T-helper 1 cell (primary cell): ENCODE measurements around the gene NAA30.

ENCODE experiments used
- DNase-seq, 5 donors: peaks; one replicate each; pipeline ENCODE4 v3.0.0-alpha.2; 2012 to 2020

Gene NAA30

DNA sequence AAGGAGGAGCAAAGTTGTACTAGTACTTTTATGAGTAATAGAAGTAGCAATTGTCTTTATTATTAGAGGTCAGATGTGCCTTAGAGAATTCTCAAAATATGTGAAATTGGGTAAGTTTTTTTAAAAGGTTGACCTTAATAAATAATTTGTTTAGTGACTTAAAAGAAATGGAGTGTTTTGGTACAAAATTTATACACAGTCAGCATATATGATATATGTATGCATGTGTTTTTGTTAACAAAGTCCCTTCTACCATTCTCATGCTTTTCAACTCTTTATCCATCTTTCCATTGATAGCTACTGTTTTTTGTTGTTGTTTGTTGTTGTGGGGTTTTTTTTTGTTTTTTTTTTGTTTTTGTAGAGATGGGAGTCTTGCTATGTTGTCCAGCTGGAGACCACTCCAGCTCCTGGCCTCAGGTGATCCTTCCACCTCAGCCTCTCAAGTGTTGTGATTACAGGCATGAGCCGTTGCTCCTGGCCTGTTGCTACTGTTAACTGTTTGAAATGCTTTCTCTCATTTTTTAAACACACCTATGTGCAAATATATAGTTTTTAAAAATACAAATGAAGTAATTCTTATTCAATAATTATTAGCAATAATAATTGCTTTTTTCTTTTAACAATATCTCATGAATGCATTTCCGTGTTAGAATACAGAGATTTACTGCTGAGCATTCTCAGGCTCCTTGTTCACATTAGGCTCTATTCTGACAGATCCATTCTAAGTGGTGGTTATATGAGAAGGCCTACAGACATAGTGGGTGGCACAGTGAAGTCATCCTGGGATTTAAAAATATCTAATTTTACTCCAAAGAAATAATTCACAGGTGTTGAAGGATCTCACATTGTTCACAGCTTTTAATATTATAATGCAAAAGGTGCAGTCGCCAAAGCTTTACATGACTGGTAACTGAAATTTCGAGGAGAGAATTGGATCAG, 10.4 kb downstream of the NAA30 start:
- DNase-seq = no peak

DNA sequence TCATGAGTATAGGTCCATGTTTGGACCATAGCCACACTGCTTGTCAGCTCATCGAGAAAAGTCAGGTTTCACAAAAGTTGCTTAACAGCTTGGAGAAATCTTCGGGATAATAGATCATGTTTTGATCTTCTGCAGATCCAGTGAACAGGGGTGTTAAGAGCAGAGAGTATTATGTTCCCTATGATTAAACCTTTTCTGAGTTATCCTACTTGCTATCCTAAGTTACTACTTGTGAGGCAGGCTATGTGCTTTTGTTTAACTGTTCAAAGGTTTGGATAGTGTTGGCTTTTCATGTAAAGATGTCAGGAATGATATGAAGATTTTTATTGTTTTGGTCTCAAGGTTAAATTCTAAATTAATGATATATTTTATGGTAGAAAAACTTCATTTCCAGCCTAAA, 11.1 kb downstream of the NAA30 start:
- DNase-seq = no peak

DNA sequence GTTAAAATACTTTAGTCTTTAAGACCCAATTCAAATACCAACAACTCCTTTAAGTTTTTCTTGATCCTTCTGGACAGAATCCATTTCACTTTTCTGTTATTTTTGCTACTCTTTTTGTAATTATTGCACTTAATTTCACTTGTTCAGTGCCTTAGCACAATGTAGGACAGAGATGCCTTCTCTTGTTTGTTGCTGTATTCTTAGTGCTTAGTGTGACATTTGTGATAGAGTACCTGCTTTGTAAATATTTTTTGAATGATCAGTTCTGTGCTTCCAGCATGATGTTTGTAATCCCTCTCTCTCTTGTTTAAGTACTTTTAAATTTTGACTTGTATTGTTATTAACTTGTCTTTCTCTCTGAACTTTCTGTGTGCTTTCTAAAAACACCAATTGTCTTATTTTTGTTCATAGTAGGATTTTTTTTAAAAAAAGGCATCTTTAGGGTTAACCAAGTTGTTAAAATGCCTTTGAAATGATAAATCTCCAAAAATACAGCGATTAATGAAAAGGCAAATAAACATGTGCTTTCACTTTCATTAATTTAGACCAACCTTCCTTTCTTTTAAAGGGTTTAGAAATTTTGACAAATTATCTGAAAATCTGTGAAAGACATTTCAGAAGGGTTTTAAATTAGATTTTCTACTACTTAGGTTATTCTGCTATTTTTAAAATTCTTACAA, 11.9 kb downstream of the NAA30 start:
- DNase-seq = no peak

DNA sequence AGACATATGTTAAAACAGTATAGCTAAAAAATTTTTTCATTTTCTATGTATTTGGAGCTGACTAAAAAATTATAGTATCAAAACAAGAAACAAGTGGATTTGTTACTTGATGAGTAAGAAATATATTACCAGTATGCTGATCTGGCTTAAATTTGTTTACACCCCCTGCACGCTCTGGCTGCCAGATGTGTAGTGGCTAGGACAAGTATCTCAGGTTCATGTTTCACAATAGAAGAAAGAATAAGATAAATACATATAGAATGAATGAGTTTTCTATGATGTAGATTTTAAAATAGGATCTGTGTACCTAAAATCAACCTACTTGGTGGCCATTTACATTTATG, 13.1 kb downstream of the NAA30 start:
- DNase-seq = peak in 1 of 5 donors; percentile 6

DNA sequence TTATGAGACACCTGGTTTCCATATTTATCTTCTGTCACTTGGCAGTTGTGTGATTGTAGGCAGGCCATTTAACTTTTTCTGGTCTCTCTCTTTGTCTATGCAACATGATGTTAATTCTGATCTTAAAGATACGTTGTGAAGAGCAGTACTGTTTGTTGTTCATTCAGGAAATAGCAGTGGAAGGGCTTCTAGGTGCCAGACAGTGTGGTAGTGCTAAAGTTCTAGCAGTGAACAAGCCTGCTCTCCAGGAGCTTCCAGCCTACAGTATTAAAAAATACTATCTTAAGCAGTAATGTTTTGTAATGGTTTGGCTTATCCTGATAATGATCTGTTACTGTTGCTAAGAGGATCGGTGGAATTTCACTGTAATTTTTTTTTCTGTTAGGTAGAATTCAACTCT, 15.2 kb downstream of the NAA30 start:
- DNase-seq = no peak

DNA sequence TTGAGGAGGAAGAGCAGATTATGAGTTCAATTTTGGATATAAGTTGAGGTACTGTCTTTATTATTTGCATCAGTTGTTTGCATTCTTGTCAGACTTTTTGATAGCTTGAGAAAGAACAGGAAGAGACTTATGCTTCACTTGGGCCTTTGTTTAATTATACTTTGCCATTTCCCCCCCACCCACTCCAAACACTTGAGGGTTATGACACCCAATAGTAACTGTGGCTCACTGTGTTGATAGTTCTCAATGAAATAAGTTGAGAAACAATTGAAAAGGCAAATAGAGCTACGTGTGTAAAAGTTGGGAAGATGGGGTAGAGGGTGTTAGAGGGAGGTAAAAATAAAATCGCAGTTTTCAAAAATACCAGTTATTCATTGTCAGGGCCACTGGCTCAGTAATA, 17.7 kb downstream of the NAA30 start:
- no peak for DNase-seq

DNA sequence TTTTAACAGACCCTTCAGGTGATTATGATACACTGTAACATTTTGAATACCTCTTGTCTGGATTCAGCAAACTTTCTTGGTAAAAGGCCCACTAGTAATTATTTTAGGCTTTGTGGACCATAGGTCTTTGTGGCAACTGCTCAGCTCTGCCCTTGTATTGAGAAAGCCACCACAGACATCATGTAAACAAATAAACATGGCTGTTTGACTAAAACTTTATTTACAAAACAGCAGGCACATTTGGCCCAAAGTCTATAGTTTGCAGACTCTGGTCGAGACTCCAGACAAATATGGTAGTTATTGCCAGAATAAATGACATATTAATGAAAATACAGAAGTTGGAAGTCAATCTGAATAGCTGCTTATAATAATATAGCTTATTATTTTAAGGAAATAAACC, 18.2 kb downstream of the NAA30 start:
- no peak for DNase-seq

DNA sequence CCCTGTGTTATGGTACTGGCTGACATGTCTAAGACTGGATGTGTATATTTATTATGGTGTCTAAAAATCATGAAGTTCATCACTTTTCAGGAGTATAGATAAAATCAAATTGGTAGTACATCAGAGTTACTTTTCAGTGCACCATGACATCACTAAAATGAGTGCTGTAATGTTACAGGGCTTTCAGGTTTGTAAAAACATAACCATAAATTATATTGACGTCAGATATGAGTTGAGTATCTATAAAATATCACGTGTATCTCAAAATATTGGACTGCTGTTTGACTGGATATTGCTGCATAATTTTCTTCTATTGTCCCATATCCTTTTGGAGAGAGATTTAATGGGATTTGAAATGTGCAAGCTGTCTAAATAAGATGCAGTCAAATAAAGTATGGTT, 22.0 kb downstream of the NAA30 start:
- DNase-seq = no peak

DNA sequence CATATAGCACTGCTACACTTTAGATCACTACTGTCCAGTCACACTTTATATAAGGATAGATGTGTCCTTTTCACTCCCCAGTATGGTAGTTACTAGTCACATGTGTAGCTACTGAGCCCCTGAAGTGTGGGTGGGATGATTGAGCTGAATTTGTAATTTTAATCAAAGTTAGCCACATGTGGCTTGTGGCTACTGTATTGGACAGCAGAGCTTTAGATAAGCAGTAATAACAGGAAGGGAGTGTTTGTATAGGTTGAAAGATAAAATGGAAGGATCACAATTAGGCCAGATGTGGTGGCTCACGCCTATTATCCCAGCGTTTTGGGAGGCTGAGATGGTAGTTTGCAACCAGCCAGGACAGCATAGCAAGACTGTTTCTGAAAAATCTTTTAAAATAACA, 23.5 kb downstream of the NAA30 start:
- DNase-seq = no peak

DNA sequence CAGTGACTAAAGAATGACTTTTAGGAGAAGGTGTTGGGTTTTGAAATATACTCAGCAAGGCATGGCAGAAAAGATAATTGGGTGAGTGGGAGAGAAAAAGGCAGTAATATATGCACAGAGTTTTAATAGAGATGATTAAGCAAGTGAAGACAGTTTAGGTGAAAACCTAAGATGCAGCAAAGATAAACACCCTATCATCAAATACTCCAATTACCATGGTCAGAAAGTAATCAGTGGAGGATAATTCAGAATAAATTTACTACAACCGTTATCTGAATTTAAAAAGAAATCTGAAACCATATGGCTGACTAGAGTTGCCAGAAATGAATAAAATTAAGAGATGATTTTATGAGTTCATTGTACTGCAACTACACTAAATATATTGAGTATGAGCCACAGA, 26.8 kb downstream of the NAA30 start:
- no peak for DNase-seq

DNA sequence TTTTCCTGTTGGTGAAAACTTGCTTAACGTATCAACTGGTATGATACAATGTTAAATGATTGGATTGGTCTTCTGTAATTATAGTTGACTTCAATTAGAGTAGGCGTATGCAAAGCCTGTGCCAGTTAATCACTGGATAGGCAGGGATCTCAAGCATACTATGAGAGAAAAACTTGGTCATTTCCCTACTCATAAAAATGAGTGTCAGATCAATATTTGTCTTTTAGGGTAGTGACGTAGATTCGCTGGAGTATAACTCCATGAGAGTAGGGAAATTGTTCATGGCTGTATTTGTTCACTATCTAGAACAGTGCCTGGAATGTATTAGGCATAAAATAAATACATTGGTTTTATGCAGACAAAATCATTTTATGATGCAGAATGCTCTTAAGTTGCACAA, 28.6 kb downstream of the NAA30 start:
- no peak for DNase-seq

DNA sequence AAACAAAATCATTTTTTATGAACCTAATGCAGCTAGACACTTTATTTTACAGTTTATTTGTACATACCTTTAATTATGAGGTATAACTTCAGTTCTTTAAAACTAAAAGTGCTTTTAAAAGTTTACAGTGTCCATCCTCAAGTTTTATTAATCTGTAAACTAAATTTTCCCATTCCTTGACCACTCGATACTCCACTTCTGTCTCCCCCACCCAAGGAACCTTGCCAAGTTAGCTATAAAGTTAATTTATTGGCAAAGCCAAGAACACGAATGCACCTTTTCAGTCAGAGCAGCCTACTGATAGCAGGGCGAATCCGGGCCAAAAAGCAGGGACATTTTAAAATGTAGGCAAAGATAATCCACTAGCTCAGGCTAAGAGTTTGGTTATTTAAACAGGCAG, 29.6 kb downstream of the NAA30 start:
- DNase-seq = no peak

DNA sequence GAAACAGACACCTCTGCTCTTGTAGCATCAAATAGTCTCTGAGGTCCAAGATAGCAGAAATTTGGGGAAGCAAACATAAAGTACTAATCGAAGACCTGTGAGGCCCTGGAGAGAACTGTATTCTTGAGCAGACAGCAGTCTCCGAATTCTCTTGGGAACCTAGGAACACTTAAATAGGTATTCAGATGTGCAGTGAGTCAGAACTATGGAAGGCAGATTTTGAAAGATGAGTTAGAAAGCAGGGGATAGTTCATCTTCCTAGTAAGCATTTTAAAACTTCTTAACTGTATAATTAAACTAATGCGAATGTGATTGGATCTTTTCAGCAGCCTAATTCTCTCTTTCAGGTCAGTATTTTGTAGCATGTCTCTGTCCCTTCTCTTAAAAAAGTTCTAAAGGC, 30.6 kb downstream of the NAA30 start:
- DNase-seq = no peak

DNA sequence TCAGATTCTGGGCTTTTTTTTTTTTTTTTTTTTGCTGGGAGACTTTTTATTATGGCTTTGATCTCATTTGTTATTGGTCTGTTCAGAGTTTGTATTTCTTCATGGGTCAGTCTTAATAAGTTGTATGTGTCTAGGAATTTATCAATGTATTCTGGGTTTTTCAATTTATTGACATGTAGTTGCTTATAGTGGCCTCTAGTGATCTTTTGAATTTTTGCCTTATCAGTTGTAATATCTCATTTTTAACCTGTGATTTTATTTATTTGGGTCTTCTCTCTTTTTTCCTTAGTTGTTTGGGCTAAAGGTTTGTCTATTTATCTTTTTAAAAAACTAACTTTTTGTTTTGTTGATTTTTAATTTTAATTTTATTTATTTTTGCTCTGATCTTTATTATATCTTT, 45.5 kb downstream of the NAA30 start:
- DNase-seq = no peak

DNA sequence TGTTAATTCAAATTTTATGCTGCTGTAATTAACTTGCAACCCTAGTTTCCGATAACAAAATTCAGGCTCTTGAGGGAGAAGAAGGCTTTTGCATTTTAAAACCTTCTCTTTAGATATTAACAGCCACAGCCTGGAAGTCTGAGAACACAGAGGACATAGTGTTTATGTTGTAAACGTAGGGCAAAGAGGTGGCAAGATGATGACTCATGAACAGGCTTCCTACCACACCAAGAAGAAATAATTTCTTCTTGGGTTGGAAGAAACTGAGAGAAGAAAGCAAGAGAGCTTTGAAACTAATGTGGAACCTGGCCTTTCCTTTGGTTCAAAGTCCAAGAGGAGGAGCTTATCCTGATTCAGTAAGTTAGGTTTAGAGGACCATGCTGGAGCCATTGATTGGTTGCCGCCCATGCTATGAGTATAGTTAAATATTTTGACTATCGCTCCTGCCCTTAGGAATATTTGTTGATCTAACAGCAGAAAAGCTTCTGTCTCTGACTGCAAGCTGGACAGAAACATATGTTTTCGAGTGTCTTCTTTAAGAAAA, 71.5 kb downstream of the NAA30 start:
- no peak for DNase-seq

DNA sequence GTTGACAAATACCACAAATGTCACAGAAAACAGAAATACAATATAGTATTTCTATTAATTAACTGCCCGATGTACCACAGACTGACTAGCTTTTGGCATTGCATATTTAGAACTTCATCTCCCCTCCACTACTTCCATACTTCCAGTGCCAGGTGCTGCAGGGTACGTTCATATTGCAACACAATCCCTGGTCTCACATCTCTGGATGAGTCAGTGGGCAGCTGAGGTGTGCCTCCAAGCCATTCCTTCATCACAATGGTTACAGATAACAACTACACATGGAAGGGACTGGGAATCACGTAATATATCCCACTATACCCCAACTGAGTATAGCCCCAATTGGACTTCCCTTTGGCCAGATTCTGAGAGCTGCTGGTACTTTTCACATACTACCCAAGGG, 72.2 kb downstream of the NAA30 start:
- no peak for DNase-seq

DNA sequence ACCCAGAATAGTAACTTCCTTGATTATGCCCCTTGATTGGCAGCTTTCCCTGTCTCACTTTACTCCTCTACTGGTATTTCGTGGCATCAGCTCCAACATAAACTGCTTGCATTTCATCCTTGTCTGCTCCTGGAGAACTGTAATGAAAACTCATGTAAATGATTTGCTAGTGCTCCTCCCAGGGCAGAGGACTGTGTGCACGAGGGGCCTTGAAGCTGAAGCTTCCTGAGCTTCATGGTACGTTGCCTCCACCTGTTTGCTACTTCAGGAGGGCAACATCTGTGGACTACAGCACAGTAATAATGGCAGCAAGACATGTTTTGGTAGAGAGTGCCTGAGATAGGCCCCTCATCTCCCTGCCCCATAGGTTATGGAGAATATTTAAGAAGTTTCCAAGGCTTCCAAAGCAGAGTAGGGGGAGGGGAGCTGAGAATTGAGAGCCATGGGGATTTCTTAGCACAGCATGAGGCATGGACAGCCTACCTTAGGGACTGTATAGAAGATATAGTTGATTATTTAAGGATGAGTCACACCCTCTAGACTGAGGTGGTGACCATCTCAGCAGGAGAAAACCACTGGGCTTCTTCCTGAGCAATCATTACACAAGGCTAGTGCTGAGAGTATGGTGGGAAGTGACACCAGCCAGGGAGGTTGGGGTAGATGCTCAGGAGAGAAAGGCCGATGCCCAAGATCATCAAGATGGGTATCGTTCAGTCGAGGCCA, 73.8 kb downstream of the NAA30 start:
- no peak for DNase-seq
